ENCODE results near the gene MLYCD. TPM values are rescaled to one million over a fixed set of nuclear protein-coding genes. Genes with fewer than 3 reads are reported as not detected.

The MLYCD gene
- total and polyA plus RNA-seq, 11 donors: 19.4 to 65.3 (median 38.4) TPM

- Histone ChIP-seq H3K4me3 (peak overlapping the region in 11 of 12 donors; percentile 65 to 98 (median 91)), H3K9me3 (no peaks in the 10 kb centered on the region), H3K36me3 (peaks cover 0 to 13% (median 0%) of the 10 kb centered on the region in 9 donors), H3K27ac (peak overlapping the region; percentile 88 to 99 (median 98)), H3K4me1 (peaks cover 0 to 59% (median 39%) of the 10 kb centered on the region in 12 donors), H3K27me3 (no peaks in the 10 kb centered on the region)
- WGBS, 4 donors: 60 to 72% (median 69%) methylated on average over 9 of the region's 9 CpGs
- intact Hi-C loops (cut with DNase I): loop anchor here in 1 of 10 donors (5.0 kb wide), 1 partner anchor 52 kb away; the partner anchor contains the start of gene OSGIN1
- ATAC-seq: no peak
- no peak for TF ChIP-seq CTCF (IDR thresholded peaks at IDR 0.05)
- TF ChIP-seq POLR2A (IDR thresholded peaks at IDR 0.05): no peak
- no peak for DNase-seq
Measured at GRCh38 chr16:83900571-83900970, 1.7 kb downstream of the MLYCD start.

GRCh38 chr16:83901101-83901500 is 2.2 kb downstream of the MLYCD start:
- 74 to 80% (median 77%) methylated on average over 3 of the region's 3 CpGs for WGBS, 4 donors
- intact Hi-C loops (cut with DNase I): loop anchor here in 1 of 10 donors (5.0 kb wide), 1 partner anchor 51 kb away; the partner anchor contains the start of gene OSGIN1
- DNase-seq: no peak
- Histone ChIP-seq H3K4me1 (peaks cover 0 to 59% (median 39%) of the 10 kb centered on the region in 12 donors), H3K4me3 (peak overlapping the region in 11 of 12 donors; percentile 65 to 98 (median 91)), H3K27me3 (no peaks in the 10 kb centered on the region), H3K36me3 (peaks cover 0 to 13% (median 0%) of the 10 kb centered on the region in 9 donors), H3K27ac (peak overlapping the region in 11 of 12 donors; percentile 88 to 99 (median 98)), H3K9me3 (no peaks in the 10 kb centered on the region)
- no peak for ATAC-seq
- TF ChIP-seq POLR2A (IDR thresholded peaks at IDR 0.05) (no peak), CTCF (IDR thresholded peaks at IDR 0.05) (no peak)

GRCh38 chr16:83903751-83904150 is 4.8 kb downstream of the MLYCD start:
- 39 to 64% (median 47%) methylated on average over 10 of the region's 10 CpGs for WGBS, 4 donors
- Histone ChIP-seq H3K4me1 (peaks cover 0 to 70% (median 35%) of the 10 kb centered on the region in 12 donors), H3K27me3 (no peaks in the 10 kb centered on the region), H3K27ac (peak overlapping the region; percentile 33 to 99 (median 86)), H3K9me3 (no peaks in the 10 kb centered on the region), H3K36me3 (peaks cover 0 to 35% (median 20%) of the 10 kb centered on the region in 9 donors), H3K4me3 (peak overlapping the region in 6 of 12 donors; percentile 3 to 36 (median 21))
- intact Hi-C loops (cut with DNase I): loop anchor here in 1 of 10 donors (5.0 kb wide), 1 partner anchor 49 kb away; the partner anchor contains the start of gene OSGIN1
- no peak for TF ChIP-seq CTCF (IDR thresholded peaks at IDR 0.05)
- no peak for TF ChIP-seq POLR2A (IDR thresholded peaks at IDR 0.05)
- DNase-seq (peak; percentile 77 to 88 (median 82)), ATAC-seq (peak; percentile 83 to 91 (median 85))

GRCh38 chr16:83906683-83907082 is 7.8 kb downstream of the MLYCD start:
- intact Hi-C loops (cut with DNase I): no loop called here
- no peaks in the 10 kb centered on the region for H3K27me3 ChIP-seq
- no peak overlapping the region for H3K4me3 ChIP-seq
- TF ChIP-seq CTCF (IDR thresholded peaks at IDR 0.05) (no peak), POLR2A (IDR thresholded peaks at IDR 0.05) (no peak)
- 34 to 46% (median 42%) methylated on average over 8 of the region's 8 CpGs for WGBS, 4 donors
- H3K4me1 ChIP-seq: peaks cover 0 to 55% (median 27%) of the 10 kb centered on the region in 12 donors
- peak overlapping the region in 3 of 12 donors; percentile 84 to 99 (median 97) for H3K27ac ChIP-seq
- DNase-seq (no peak), ATAC-seq (no peak)
- H3K9me3 ChIP-seq: no peaks in the 10 kb centered on the region
- H3K36me3 ChIP-seq: peaks cover 0 to 63% (median 46%) of the 10 kb centered on the region in 9 donors
